ENCODE data around the gene BDKRB1.
A peak's percentile ranks its signal among the peaks of the same experiment; 100 is the strongest.

BDKRB1 gene

DNA sequence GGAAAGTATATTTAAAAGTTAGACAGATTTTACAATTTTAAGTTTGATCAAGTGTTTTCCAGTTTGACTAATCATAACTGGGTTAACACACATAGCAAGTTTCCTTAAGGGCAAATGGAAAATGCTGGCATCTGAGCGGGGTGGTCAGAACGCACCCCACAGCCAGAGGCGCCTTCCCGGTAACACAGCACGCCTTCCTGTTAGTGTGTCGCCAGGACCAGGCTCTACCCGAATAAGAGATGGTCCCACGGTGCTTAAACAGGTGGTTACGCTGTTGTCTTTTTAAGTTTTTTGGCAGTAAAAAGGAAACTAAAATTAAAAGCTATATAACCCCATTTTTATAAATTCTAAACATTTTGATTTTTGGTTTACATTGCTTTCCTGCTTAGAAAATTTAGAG, 28.0 kb downstream of the BDKRB1 start:
- no peak for DNase-seq

DNA sequence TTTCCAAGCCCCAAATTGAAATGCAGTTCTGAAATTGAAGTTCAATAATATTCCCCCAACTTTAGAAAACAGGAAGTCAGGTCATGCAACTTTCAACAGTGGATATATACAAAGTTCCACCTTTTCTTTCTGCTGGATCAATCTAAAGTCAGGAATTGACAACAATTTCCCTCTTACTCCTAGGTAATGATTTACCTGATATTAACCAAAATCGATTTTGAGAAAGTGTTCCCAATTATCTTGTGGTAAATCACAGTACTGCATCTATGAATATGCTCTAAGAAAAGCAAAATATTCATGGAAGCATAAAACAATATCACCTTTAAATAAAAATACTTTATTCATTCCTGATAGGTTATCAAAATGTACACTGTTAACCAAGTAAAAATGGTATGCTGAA, 28.4 kb downstream of the BDKRB1 start:
- no peak for DNase-seq

DNA sequence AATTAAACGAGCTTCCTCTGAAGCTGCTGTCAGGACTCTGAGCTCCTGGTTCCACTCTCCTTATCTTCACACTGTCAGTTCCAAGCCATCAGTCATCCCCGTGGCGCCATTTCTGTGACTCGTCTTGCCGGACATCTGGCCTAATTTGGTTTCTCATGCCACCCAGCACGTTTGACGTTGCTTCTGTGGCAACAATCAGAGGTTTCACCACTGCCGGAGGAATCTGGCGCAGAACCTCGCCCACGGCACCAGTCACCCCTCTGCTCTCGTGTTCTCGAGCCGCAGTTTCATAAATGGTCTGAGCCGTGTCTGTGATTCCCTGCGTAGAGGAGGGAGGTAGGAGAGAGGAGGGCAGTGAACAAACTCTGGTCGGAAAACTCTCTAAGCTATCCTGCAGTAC, 29.7 kb downstream of the BDKRB1 start:
- no peak for DNase-seq

DNA sequence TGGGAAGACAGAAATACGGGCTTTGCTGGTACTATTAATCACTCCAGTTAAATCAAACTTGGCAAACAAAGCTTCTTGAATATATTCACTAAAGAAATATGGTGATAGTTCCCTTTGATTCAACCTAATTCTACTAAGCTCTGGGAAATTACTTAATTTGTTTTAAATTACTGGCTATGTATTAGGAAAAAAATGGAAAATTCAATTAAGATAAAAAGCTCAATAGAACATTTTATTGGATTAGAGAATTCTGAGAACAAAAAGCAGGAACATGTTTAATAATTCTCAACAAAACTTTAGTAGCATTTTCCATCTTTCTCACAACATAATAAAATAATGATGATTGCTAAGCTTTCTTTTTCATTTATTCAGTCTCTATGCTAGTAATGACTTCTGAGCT, 30.2 kb downstream of the BDKRB1 start:
- DNase-seq = no peak

DNA sequence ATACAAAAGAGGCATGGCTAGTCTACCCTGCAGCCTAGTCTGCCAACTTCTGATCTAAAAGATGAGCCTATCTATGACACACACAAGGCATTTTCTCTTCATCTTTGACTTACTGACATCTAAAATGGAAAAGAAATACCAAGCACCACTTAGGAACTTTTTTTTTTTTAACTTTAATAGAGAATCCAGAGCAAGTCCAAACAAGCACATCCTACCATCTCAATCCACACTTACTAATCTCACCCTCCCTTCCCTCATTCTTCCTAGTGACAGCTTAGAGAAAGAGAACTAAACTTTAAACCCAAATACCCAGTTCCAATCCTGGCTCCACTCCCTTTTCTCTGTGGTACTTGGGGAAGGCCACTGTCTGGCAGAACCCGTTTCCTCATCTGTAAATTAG, 31.8 kb downstream of the BDKRB1 start:
- no peak for DNase-seq

DNA sequence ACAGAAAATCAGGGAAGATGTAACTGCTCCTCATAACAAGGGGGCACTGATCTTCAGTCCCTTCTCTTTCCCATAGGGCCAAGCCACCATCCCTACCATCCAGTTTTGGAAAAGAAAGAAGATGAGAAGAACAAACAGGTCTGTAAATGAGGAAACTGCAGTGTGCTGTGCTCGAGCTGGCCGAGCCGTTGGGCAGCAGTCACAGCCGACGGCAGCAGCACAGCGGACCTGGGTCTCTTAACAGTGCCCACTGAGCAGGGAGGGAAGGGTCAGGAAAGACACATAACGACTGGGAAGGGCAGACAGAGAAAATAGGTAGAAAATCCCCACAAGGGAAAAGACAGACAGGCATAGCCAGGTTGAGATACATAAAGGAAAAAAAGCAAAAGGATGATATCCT, 38.2 kb downstream of the BDKRB1 start:
- DNase-seq = no peak

DNA sequence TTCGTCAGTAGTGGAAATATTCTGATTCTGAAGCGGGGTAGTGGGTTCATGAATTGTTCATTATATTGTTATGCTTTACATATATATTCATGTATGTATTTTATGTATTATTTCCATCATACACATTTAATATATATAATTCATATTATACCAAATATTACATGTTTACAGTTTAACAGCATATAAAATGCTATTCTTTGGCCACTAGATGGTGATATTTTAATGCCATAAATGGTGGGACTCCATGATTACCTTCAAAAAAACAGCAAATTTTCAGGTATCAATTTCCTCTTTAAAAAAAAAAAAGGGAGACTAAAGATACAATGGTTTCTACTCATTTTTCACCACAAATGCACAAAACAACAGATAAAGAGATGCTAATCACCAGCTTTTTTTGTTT, 41.0 kb downstream of the BDKRB1 start:
- DNase-seq = peak; percentile 19

DNA sequence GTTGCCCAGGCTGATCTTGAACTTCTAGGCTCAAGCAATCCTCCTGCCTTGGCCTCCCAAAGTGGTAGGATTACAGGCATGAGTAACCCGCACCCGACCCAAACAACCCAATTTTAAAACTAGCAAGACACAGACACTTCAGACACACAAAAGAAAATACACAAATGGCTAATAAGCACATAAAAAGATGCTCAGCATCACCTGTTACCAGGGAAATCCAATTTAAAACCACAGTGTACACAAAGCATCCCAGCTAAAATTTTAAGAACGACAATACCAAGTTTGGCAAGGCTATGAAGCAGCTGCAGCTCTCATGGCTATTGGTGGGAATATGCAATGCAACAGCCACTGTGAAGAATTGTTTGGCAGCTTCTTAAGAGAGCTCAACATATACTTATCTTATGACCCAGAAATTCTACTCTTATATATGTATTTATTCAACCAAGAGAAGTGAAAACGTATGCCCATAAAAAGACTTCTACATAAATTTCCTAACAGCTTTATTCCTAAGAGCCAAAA, 42.0 kb downstream of the BDKRB1 start:
- no peak for DNase-seq

DNA sequence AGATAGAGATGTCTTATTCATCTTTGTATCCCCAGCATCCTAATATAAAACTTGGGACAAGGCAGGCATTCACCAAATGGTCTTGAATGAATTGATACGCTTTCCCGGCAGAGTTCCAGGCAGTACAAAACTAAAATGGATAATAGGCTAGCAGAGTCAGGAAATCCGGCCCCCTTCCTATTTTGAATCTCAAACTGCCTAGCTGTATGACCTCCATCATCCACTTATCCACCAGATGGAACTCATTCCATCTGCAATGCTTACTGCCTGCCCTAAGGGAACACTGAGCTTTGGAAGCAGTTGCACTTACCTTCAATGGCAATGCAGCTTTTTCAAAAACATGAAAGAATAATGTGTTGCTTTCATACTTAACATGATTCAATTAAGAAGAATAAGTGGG, 43.4 kb downstream of the BDKRB1 start:
- no peak for DNase-seq

DNA sequence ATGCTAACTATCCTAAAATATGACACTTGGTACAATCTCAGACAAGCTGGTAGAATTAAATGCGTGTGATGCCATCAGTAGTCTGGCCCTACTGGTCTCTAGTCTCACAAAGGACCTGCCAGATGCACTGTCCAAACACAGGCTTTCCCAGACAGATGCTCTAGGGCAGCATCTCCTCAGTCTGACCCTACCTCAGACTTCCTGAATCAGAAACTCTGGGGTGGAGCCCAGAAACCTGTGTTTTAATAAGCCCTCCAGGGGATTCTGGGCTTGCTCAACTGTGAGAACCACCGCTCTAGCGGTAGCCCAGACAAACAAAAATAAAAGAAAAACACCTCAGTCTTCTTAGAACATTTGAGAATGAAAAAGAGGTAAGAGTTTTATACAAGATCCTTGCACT, 48.0 kb downstream of the BDKRB1 start:
- DNase-seq = peak; percentile 33

DNA sequence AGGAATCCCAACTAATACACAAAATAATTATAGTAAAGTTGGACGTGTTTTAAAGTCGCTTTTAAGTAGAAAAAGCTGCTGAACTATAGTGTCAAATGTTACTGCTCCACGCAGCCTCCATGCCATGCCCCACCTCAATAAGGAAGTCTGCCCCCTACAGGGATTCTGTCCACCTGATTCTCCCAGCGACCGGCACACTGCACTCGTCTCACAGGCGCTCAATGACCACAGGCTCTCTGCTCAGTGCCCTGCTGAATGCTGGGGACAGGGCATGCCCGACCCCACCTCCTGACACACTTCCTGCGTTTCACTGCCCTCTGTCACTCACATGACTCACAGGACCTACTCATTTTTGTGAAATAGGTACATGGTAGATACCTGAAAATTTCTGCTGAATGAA, 48.9 kb downstream of the BDKRB1 start:
- DNase-seq = no peak

DNA sequence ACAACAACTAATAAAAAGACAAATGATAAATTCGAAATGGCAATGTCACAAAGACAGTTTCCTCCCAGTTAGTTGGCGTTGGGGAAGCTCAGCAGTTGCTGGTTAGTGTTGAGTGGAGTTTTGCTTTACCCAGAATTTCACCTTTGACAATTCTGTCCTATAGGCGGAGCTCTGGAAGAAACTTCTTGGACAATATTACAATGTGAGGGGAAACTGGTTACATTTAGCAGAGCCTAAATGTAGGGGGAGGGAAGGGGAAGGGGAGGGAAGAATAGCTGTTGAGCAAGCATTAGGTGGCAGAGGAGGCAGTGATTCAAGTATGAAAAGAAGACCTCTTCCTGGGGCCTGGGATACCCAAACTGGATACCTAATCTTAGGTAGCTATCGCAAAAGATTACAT, 51.4 kb downstream of the BDKRB1 start:
- no peak for DNase-seq

DNA sequence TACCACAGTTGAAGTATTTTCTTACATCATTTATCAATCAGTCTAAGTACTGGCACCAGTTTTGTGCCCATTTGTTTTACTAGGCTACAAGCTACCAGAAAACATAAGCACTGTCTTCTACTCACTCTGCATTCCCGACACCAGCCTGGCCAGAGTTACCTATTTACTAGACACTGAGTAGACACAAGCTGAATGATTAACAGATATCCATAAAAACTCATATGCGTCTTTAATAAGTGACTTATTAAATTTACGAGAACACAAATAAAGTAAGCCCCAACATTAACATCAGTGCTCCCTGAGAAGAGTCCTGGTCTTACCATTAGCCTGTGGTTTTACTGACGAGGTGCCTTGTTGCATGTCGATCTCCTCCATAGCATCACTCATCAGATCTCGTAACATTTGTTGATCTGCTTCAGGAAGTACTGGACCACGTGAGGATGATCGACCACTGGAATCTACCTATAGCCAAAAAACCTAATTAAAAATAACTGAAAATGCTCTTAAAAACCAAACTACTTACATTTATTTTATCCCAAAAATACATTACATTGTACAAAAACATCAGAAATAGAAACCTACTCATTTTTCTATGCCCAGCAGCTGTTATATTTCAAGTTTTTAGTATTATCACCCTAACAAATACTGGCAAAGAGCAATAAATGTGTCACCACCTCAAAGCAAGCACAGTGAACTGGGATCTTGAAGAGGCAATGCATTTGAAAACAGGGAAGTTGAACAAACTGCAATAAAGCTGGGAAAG, 53.3 kb downstream of the BDKRB1 start:
- DNase-seq = no peak

DNA sequence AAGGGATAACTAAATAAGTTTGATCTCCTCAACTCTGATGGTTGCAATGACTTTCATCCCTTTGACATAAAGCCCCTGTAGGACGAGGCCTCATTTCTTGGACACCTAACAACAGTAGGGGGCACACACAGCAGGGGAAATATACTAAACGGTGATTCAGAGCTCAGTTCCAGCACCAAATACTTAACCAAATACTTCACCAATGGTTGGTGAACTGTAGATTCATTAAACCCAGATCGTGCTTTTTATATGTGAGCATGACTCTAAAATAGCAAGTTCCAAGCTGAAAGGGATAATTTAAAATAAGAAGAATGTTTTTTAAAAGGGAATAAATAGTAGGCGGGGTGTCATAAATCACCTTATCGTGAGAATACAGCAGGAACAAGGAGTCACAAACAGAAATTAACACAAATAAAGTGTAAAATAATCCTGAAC, 53.9 kb downstream of the BDKRB1 start:
- DNase-seq = no peak

DNA sequence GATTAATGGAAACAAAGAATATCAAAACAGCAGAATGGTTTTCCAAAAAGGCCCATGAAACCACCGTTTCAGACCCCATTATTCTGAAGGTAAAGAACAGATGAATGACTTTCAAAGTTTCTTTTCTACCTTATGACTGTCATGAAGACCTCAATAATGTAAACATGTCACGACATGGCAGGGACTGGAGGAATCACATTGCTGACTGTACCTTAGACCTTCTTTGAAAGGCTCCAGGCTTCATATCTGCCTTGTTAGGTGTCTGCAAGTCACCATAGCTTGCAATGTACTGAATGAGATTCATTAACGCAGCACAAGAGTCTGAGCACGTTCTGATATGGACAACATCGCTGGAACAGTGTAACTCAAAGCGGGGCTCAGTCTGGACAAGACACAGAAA, 54.9 kb downstream of the BDKRB1 start:
- no peak for DNase-seq

Measured in NCI-H1436 (cell line).